Epithelial cell of proximal tubule (primary cell): ENCODE results near the gene SDK1. TPM values are rescaled to one million over a fixed set of nuclear protein-coding genes. Genes with fewer than 3 reads are reported as not detected.

Experiments used
- DNase-seq: peaks from one replicate; pipeline ENCODE4 v3.0.0-alpha.2; 2011; ENCODE audit warnings: low read depth
- H3K4me3 ChIP-seq: 2 replicates; pipeline ENCODE4 v1.5.1; 2011; ENCODE audit warnings: low read depth, mild to moderate bottlenecking, low read length
- total RNA-seq: library from RNA; depleted of rRNA; stranded (reverse); fragments of >200 nt; gene quantifications from 2 replicates; pipeline ENCODE4 v1.2.3, GENCODE V29; 2015
- TF ChIP-seq, protein P1 (sequence below): conservative IDR thresholded peaks from 2 replicates; pipeline ENCODE4 v1.5.1; 2012; ENCODE audit warnings: low read depth, mild to moderate bottlenecking, low read length

Gene SDK1
- total RNA-seq, 1 donor from 2014 or later, result 0.75 TPM

DNA sequence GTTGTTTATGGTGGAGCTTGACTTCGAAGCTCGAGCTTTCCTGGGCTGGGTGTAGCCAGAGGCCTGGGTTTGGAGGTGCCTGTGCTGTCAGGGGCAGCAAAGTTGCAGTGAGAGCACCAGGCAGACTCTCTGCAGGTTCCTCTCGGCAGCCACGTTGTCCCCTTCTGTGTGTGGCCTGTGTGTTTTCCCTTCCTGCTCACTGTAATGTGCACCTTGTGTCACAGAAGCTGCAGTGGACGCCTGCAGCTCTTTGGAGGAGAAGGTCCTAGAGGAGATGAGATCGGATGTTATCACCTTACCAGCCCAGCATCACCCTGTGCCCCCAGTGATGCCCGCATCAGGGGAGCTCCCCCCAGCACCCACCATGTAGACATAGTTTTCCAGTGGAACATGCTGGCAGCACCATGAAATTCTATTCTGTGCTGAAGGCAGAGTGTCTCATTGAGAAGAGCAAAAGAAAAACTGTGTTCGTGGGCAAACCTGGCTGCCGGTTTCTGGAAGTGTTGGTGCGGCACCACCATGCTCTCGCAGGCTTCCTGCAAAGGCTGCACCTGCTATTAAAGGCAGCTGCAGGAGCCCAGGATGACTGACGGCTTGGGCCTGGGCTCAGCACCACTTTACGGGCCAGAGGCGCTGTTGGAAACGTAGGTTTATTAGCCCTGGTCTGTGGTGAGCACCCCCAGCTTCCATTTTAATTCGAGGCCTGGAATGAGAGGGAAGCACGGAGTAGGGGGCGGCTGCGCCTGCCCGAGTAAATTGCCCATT lies 771.3 kb downstream of the SDK1 start:
- TF ChIP-seq, protein P1, sequence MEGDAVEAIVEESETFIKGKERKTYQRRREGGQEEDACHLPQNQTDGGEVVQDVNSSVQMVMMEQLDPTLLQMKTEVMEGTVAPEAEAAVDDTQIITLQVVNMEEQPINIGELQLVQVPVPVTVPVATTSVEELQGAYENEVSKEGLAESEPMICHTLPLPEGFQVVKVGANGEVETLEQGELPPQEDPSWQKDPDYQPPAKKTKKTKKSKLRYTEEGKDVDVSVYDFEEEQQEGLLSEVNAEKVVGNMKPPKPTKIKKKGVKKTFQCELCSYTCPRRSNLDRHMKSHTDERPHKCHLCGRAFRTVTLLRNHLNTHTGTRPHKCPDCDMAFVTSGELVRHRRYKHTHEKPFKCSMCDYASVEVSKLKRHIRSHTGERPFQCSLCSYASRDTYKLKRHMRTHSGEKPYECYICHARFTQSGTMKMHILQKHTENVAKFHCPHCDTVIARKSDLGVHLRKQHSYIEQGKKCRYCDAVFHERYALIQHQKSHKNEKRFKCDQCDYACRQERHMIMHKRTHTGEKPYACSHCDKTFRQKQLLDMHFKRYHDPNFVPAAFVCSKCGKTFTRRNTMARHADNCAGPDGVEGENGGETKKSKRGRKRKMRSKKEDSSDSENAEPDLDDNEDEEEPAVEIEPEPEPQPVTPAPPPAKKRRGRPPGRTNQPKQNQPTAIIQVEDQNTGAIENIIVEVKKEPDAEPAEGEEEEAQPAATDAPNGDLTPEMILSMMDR, result no peak
- no peak for DNase-seq

DNA sequence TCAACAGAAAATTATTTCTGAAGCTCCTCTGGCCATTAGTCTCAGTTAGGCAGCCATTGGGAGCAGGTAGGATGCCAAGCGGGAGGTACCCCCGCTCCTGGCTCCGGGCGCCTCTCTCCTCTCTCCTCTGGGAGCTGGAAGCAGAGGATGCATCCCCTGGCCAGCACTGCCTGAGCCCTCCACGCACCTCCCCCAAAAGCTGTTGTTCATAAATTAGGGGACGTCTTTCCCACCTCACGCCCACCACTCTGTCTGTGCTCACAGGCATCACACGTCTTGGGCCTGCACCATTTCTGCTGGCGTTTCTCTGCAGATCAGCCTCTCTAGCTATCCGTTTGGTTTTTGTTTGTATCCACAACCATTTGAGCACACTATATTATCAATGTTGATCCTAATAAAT lies 772.0 kb downstream of the SDK1 start:
- DNase-seq, result no peak
- H3K4me3 ChIP-seq, result no peak overlapping the region
- TF ChIP-seq, protein P1, result no peak

More for the DNA sequence above, 771.3 kb downstream of the SDK1 start:
- H3K4me3 ChIP-seq, result no peak overlapping the region

DNA sequence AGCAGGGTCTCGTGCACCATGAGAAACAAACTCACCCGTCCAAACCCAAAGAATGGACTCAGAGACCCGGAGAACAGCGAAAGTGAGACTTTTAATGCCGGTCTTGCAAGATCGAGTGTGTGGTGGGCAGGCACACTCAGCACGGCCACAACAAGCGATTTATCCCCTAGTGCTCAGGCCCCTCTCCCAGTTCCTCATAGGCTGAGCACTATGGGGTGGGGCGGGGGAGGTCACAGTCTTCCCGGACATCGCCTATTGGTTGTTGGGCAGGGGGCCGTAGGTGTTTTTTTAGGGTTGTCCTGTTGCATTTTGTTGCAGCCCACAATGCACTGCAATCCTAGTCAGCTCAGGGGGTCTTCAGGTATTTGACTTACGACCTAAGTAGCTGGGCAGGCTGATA lies 772.7 kb downstream of the SDK1 start:
- no peak overlapping the region for H3K4me3 ChIP-seq
- DNase-seq, result no peak
- TF ChIP-seq, protein P1, result no peak

DNA sequence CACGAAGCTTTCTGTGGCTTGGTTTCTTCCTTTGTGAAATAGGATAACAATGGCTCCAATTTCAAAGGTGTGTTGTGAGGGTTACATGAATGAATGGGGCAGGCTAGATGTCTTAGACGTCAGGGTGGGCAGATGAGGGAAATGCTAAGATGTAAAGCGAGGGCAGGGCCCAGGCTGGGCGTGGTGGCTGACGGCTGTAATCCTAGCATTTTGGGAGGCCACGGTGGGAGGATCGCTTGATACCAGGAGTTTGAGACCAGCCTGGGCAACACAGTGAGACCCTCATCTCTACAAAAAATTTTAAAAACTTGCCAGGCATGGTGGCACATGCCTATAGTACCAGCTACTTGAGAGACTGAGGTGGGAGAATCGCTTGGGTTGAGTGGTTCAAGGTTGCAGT lies 773.4 kb downstream of the SDK1 start:
- TF ChIP-seq, protein P1, result no peak
- DNase-seq, result no peak
- no peak overlapping the region for H3K4me3 ChIP-seq

DNA sequence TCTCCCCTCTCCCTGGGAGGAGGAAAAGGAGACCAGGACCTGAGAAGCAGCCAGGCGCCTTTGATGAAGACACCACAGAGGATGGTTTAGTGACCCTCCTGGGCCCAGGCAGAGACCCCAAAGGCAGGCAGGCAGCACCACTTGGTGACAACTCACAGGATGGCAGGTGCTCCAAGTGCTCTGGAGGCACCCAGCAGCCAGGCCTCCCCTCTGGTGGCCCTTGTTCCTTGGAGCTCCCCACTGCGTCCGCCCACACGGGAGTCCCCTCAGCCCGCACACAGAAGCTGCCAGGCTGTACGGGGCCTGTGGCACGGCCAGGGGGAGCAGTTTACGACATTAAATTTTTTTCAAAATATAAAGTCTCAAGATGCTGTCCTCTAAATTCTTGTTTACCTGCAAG lies 773.9 kb downstream of the SDK1 start:
- TF ChIP-seq, protein P1, result no peak
- no peak overlapping the region for H3K4me3 ChIP-seq
- DNase-seq, result no peak

DNA sequence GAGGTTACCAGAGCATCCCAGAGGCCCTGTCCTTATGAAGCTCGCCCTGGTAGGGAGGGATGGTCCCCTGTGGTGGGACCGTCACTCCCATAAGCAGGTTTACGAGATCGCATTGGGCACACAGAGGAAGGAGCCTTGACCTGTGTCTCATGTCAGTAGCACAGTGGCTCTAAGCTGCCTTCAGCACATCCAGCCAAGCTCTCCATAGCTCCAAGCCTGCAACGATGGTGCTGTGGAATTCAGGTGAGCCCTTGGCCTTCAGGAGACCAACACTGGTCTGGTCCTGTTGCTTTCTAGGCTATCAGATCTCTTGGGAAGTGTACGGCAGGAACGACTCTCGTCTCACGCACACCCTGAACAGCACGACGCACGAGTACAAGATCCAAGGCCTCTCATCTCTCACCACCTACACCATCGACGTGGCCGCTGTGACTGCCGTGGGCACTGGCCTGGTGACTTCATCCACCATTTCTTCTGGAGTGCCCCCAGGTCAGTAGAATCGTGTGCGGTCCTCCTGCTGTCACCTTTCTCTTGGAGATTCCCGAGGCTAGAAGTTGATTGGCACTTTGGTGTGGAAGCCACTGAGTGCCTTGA lies 775.7 kb downstream of the SDK1 start:
- DNase-seq, result no peak
- TF ChIP-seq, protein P1, result no peak

DNA sequence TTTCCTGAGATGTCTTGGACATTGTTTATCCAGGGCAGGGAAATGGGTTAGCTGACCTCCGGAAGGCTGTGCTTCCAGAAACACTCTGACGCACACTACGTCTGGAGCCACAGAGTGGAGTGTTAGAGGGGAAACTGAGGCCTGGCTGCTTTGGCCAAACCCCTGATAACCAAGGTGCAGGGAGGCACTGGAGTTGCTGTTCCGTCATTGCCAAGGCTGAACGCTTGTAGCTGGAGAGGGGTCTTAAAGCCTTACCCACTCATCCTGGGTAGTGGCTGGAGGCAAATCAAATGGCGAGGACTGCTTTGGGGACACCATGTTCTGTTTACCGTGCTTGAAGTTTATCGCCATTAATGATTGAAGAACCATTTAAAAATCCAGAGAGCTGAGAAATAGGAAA lies 776.9 kb downstream of the SDK1 start:
- no peak overlapping the region for H3K4me3 ChIP-seq
- no peak for DNase-seq
- TF ChIP-seq, protein P1, result no peak

More for the DNA sequence above, 775.7 kb downstream of the SDK1 start:
- H3K4me3 ChIP-seq, result no peak overlapping the region
